ENCODE measurements around the gene ATP8B2.

ATP8B2 gene

DNA sequence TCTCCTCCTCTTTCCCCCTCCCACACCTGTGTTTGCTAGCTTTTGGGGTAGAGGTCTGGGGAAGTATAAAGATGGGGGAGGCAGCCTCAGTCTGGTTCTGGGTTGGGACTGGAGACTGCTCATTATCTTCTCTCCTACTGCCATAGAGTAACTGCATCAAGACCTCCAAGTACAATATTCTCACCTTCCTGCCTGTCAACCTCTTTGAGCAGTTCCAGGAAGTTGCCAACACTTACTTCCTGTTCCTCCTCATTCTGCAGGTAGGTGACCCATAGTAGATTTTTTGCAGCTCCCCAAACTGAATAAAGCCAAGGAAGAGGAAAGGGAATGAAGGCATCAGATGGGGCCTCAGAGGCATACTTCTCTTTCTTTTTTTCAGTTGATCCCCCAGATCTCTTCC lies 5.3 kb downstream of the ATP8B2 start (continued):
- TF ChIP-seq ZNF423 (tag by site-specific recombination; IDR thresholded peaks at IDR 0.05) (no peak), ZFP69B (tag by site-specific recombination; IDR thresholded peaks at IDR 0.05) (no peak), RBAK (tag by site-specific recombination; IDR thresholded peaks at IDR 0.05) (no peak), GLI2 (tag by site-specific recombination; IDR thresholded peaks at IDR 0.05; ENCODE audit: borderline replicate concordance, low read depth) (no peak), ZBTB26 (tag by site-specific recombination; optimal IDR thresholded peaks at IDR 0.05) (no peak), TCF7L2 (IDR thresholded peaks at IDR 0.05; ENCODE audit: borderline replicate concordance, low read depth, low read length) (no peak), ZNF843 (tag by site-specific recombination; IDR thresholded peaks at IDR 0.05) (no peak), ZNF114 (tag by site-specific recombination; IDR thresholded peaks at IDR 0.05) (no peak)
- TF ChIP-seq, protein P1, sequence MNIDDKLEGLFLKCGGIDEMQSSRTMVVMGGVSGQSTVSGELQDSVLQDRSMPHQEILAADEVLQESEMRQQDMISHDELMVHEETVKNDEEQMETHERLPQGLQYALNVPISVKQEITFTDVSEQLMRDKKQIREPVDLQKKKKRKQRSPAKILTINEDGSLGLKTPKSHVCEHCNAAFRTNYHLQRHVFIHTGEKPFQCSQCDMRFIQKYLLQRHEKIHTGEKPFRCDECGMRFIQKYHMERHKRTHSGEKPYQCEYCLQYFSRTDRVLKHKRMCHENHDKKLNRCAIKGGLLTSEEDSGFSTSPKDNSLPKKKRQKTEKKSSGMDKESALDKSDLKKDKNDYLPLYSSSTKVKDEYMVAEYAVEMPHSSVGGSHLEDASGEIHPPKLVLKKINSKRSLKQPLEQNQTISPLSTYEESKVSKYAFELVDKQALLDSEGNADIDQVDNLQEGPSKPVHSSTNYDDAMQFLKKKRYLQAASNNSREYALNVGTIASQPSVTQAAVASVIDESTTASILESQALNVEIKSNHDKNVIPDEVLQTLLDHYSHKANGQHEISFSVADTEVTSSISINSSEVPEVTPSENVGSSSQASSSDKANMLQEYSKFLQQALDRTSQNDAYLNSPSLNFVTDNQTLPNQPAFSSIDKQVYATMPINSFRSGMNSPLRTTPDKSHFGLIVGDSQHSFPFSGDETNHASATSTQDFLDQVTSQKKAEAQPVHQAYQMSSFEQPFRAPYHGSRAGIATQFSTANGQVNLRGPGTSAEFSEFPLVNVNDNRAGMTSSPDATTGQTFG (tag by site-specific recombination; IDR thresholded peaks at IDR 0.05; ENCODE audit: borderline replicate concordance) = no peak
- TF ChIP-seq, protein P2, sequence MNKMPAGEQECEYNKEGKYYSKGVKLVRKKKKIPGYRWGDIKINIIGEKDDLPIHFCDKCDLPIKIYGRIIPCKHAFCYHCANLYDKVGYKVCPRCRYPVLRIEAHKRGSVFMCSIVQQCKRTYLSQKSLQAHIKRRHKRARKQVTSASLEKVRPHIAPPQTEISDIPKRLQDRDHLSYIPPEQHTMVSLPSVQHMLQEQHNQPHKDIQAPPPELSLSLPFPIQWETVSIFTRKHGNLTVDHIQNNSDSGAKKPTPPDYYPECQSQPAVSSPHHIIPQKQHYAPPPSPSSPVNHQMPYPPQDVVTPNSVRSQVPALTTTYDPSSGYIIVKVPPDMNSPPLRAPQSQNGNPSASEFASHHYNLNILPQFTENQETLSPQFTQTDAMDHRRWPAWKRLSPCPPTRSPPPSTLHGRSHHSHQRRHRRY (tag by site-specific recombination; IDR thresholded peaks at IDR 0.05) = no peak

GRCh38 chr1:154334079-154335024 lies 9.0 kb downstream of the ATP8B2 start:
- ChIA-PET POLR2A (interaction anchor here (0.7 to 1.3 kb wide), 3 partner anchors 57 to 868 kb away, joined by 3 to 5 read pairs (median 5); no protein-coding TSS in a partner anchor), CTCF (interaction anchor here (0.6 to 4.0 kb wide), 51 partner anchors 8 to 1952 kb away, joined by 3 to 68 read pairs (median 4); partner anchors contain the start of genes ATP8B2 and TPM3)
- H3K4me3 ChIP-seq (ENCODE audit: low read depth, low read length) = no peak overlapping the region
- H3K9me3 ChIP-seq (ENCODE audit: control insufficient read depth, insufficient read depth, low read depth, low read length) = no peaks in the 10 kb centered on the region
- H3K4me1 ChIP-seq (ENCODE audit: control insufficient read depth, insufficient read depth, low read length) = peaks cover under 1% of the 10 kb centered on the region
- no peak overlapping the region for H3K27ac ChIP-seq (ENCODE audit: extremely low read depth, low read depth, low read length)
- peaks cover 25 to 86% of the 10 kb centered on the region in 2 experiments for H3K36me3 ChIP-seq (ENCODE audit: control insufficient read depth in 2 of 2, insufficient read depth in 1 of 2, low read length in 2 of 2)
- peak; percentile 57 for TF ChIP-seq PRDM10 (tag by site-specific recombination; IDR thresholded peaks at IDR 0.05)
- TF ChIP-seq, protein P3, sequence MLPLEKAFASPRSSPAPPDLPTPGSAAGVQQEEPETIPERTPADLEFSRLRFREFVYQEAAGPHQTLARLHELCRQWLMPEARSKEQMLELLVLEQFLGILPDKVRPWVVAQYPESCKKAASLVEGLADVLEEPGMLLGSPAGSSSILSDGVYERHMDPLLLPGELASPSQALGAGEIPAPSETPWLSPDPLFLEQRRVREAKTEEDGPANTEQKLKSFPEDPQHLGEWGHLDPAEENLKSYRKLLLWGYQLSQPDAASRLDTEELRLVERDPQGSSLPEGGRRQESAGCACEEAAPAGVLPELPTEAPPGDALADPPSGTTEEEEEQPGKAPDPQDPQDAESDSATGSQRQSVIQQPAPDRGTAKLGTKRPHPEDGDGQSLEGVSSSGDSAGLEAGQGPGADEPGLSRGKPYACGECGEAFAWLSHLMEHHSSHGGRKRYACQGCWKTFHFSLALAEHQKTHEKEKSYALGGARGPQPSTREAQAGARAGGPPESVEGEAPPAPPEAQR (tag by site-specific recombination; IDR thresholded peaks at IDR 0.05) = no peak
- no peak for TF ChIP-seq PRDM2 (tag by site-specific recombination; IDR thresholded peaks at IDR 0.05; ENCODE audit: borderline replicate concordance)
- no peak for TF ChIP-seq ZBTB48 (tag by site-specific recombination; IDR thresholded peaks at IDR 0.05)
- TF ChIP-seq, protein P4, sequence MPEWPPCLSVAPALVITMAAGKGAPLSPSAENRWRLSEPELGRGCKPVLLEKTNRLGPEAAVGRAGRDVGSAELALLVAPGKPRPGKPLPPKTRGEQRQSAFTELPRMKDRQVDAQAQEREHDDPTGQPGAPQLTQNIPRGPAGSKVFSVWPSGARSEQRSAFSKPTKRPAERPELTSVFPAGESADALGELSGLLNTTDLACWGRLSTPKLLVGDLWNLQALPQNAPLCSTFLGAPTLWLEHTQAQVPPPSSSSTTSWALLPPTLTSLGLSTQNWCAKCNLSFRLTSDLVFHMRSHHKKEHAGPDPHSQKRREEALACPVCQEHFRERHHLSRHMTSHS (tag by site-specific recombination; IDR thresholded peaks at IDR 0.05) = no peak
- TF ChIP-seq ZNF132 (tag by site-specific recombination; IDR thresholded peaks at IDR 0.05; ENCODE audit: borderline replicate concordance) = no peak
- TF ChIP-seq ZNF157 (tag by site-specific recombination; IDR thresholded peaks at IDR 0.05) = no peak

Measured in HEK293 (cell line).